ENCODE results near the gene DHX8. TPM values are rescaled to one million over a fixed set of nuclear protein-coding genes. Genes with fewer than 3 reads are reported as not detected.

The DHX8 gene
- polyA plus RNA-seq, 3 donors = 40.3 to 45.8 (median 41.3) TPM

GRCh38 chr17:43517161-43517560 lies 33.4 kb downstream of the DHX8 start:
- DNase-seq = no peak

DNA sequence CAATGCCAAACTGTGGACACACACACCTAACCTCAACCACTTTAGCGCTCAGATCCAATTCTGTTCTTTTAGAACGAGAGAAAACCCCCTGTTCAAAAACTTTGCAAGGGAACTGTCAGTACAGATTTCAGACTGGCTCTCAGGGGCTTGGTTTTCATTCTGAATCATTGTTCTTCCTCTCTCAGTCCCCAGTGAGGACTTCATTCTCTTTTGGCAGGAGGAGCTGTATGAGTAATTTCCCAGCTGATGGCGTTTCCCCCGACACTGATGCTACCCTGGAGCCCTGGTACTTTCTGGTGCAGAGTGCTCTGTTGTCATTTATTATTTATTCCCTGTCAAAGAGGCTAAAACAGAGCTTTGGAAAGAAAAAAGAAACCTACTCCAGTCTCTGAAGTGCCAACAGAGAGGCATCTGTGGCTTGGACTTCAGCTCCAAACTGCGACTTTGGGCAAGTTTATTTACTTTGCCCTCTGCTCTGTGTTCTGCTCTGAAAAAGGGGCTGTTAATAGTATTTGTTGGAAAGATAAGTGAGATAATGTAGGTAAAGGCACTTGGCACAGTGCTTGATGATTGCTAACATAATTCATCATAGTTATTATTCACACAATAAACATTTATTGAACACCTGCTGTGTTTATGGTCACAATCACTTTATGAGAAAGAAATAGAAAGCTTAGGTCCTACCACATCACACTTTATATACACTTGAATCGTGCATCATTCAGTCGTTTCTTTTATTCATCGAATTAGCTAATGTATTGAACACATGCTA lies 34.0 kb downstream of the DHX8 start:
- no peak for DNase-seq

GRCh38 chr17:43521389-43521788 lies 37.6 kb downstream of the DHX8 start:
- DNase-seq = no peak

- no peak for DNase-seq
Observed at GRCh38 chr17:43524945-43525575, 41.3 kb downstream of the DHX8 start.

DNA sequence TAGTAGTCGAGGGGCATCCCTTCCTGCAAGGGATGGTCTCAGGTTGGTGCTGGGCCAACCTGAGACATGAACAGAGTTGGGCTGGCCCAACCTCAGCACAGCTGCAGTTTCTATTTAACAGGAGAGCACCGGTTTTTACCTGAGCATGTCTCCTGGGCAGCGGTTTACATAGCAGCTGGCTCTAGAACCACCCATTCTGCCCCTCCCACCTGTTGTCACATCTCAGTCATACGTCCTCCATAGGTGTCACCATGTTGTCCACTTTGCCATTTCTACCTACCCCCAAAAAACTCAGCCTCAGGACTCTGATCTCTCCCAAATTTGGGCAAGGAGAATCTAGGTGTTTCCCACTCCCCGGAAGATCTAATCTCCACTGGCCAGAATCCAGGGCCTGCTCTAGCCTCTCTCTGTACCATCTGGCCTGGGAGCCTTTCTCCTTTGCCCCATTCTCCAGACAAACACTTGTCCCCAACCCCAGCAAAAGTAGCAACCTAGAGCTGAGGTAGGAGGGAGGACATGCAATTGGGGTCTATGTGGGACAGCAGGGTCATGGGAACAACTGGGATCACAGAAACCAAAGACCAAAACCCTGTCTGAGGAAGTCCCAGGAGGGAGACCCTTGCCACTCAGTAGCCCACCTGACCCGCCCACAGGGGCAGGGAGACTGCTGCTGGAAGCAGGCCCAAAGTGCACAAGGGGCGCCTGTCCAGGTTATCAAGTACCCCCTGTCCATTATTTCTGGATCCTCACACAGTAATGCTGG lies 43.3 kb downstream of the DHX8 start:
- no peak for DNase-seq

DNA sequence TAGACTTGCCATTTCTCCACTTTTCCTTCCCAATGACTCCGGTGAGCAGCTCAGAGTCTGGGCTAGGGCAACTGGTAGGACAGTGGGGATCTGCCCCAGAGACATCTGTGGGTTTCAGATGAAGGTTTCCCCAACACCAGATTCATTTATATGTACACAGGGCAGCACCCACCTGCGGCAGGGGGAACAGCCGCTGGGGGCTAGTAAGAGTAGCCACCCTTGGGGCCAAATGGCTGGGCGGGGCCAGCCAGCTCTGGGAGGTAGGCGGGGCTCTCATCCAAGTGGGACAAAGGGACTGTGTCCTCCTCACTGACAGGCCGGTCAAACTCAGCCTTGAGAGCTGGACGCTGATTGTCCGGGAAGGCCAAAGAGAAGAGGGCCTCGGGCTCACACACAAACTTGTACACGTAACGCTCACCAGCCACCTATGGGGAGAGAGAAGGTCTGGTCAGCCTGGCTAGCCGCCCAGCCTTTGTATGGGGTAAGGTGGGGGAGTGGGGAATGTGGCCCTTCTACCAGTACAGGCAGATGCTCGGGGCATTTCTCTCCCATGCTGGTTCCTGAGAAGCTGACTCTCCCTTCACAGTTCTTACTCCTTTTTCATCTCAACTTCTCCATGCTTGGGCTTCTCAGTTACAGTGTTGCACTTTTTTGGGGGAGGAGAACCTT lies 44.7 kb downstream of the DHX8 start:
- DNase-seq = no peak

GRCh38 chr17:43528988-43529814 lies 45.4 kb downstream of the DHX8 start:
- DNase-seq = no peak

- DNase-seq = no peak
Observed at GRCh38 chr17:43529947-43530287, 46.1 kb downstream of the DHX8 start.

- DNase-seq = peak; percentile 100
Observed at GRCh38 chr17:43530288-43531081, 46.7 kb downstream of the DHX8 start.

- DNase-seq = no peak
Observed at GRCh38 chr17:43531082-43531378, 47.3 kb downstream of the DHX8 start.

DNA sequence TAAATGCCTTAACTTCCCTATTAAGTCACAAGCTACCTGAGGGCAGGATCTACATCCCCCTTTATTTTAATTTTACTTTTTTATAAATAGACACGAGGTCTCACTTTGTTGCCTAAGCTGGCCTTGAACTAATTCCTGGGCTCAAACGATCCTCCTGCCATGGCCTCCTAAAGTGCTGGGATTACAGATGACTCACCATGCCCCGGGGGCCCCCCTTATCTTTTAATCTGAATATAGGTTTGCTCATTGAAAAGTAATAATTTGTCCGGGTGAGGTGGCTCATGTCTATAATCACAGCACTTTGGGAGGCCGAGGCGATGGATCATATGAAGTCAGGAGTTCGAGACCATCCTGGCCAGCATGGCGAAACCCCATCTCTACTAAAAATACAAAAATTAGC lies 48.2 kb downstream of the DHX8 start:
- no peak for DNase-seq

GRCh38 chr17:43532581-43532980 lies 48.8 kb downstream of the DHX8 start:
- no peak for DNase-seq

- no peak for DNase-seq
Observed at GRCh38 chr17:43533699-43534098, 49.9 kb downstream of the DHX8 start.

GRCh38 chr17:43534909-43535308 lies 51.1 kb downstream of the DHX8 start:
- no peak for DNase-seq

GRCh38 chr17:43536236-43536992 lies 52.6 kb downstream of the DHX8 start:
- no peak for DNase-seq

- no peak for DNase-seq
Observed at GRCh38 chr17:43540821-43541674, 57.3 kb downstream of the DHX8 start.

GRCh38 chr17:43542859-43543258 lies 59.1 kb downstream of the DHX8 start:
- no peak for DNase-seq

- DNase-seq = no peak
Observed at GRCh38 chr17:43543300-43543699, 59.5 kb downstream of the DHX8 start.
